HT1080 (cell line): Measurements from ENCODE around the gene ADK. TPM values are rescaled to one million over a fixed set of nuclear protein-coding genes. Genes with fewer than 3 reads are reported as not detected.

ENCODE experiments used
- DNase-seq: peaks from one replicate; pipeline ENCODE4 v3.0.0-alpha.2; 2015; ENCODE audit warnings: low read depth
- total RNA-seq: library from RNA; depleted of rRNA; stranded (reverse); fragments of >200 nt; shearing (Covaris generic); gene quantifications from 2 replicates; pipeline ENCODE4 v1.2.3, GENCODE V29; 2014

ADK gene
- total RNA-seq, 1 experiment from 2014 or later, result 59.2 TPM

GRCh38 chr10:74706966-74707365, 555.9 kb downstream of the ADK start:
- no peak for DNase-seq

GRCh38 chr10:74708246-74708645, 557.2 kb downstream of the ADK start:
- DNase-seq, result no peak

GRCh38 chr10:74718208-74718607, 567.2 kb downstream of the ADK start:
- no peak for DNase-seq

- DNase-seq, result peak; percentile 88
These were observed 577.2 kb downstream of the ADK start for GRCh38 chr10:74728225-74728624.

- DNase-seq, result no peak
These were observed 579.2 kb downstream of the ADK start for GRCh38 chr10:74730246-74730645.

GRCh38 chr10:74733612-74734011, 582.6 kb downstream of the ADK start:
- DNase-seq, result no peak

GRCh38 chr10:74736029-74736428, 585.0 kb downstream of the ADK start:
- no peak for DNase-seq

- no peak for DNase-seq
These were observed 587.0 kb downstream of the ADK start for GRCh38 chr10:74738052-74738451.

- no peak for DNase-seq
These were observed 587.5 kb downstream of the ADK start for GRCh38 chr10:74738542-74738941.

GRCh38 chr10:74738985-74739567, 588.1 kb downstream of the ADK start:
- DNase-seq, result peak; percentile 55

GRCh38 chr10:74743401-74743800, 592.4 kb downstream of the ADK start:
- no peak for DNase-seq

- DNase-seq, result no peak
These were observed 594.4 kb downstream of the ADK start for GRCh38 chr10:74745449-74745848.

GRCh38 chr10:74746813-74747212, 595.8 kb downstream of the ADK start:
- DNase-seq, result no peak

GRCh38 chr10:74748468-74749031, 597.5 kb downstream of the ADK start:
- no peak for DNase-seq

GRCh38 chr10:74750848-74751274, 599.8 kb downstream of the ADK start:
- no peak for DNase-seq

- no peak for DNase-seq
These were observed 601.5 kb downstream of the ADK start for GRCh38 chr10:74752371-74753040.

GRCh38 chr10:74753442-74754211, 602.6 kb downstream of the ADK start:
- DNase-seq, result no peak

- no peak for DNase-seq
These were observed 603.4 kb downstream of the ADK start for GRCh38 chr10:74754381-74754821.

GRCh38 chr10:74755273-74755672, 604.3 kb downstream of the ADK start:
- no peak for DNase-seq
